RWPE2 (cell line): ENCODE data around the gene ZNF561.

Source experiments
- ATAC-seq: fragments of 200-7000 bp; cut with Tn5 transposase; 3 replicates; pipeline ENCODE4 v1.9.1; 2021; ENCODE audit warnings: low read depth
- DNase-seq: peaks from one replicate; pipeline ENCODE4 v3.0.0-alpha.2; 2020; ENCODE audit warnings: low spot score
- H3K27ac ChIP-seq: fragments of 450-650 bp; 2 replicates; pipeline ENCODE4 v1.5.1; 2017; ENCODE audit warnings: mild to moderate bottlenecking; ENCODE audit not compliant: poor library complexity, severe bottlenecking
- H3K27me3 ChIP-seq: fragments of 250-450 bp; sonication (Bioruptor Pico); 2 replicates; pipeline ENCODE4 v1.5.1; 2021; ENCODE audit warnings: mild to moderate bottlenecking, moderate library complexity; ENCODE audit not compliant: insufficient read depth, poor library complexity, severe bottlenecking
- H3K36me3 ChIP-seq: fragments of 250-450 bp; sonication (Bioruptor Pico); 2 replicates; pipeline ENCODE4 v1.5.1; 2020; ENCODE audit warnings: low read depth, mild to moderate bottlenecking, moderate library complexity
- H3K4me1 ChIP-seq: fragments of 250-450 bp; sonication (Bioruptor Pico); 2 replicates; pipeline ENCODE4 v1.5.1; 2021; ENCODE audit warnings: mild to moderate bottlenecking, moderate library complexity; ENCODE audit not compliant: insufficient read depth, poor library complexity, severe bottlenecking
- H3K4me3 ChIP-seq: fragments of 250-450 bp; sonication (Bioruptor Pico); 2 replicates; pipeline ENCODE4 v1.5.1; 2021; ENCODE audit warnings: mild to moderate bottlenecking, moderate library complexity; ENCODE audit not compliant: severe bottlenecking
- H3K9me3 ChIP-seq: fragments of 250-450 bp; sonication (Bioruptor Pico); 2 replicates; pipeline ENCODE4 v1.5.1; 2021; ENCODE audit warnings: mild to moderate bottlenecking, moderate library complexity; ENCODE audit not compliant: severe bottlenecking
- TF ChIP-seq, protein P1 (sequence below): fragments of 450-650 bp; IDR thresholded peaks from one replicate; pipeline ENCODE4 v1.5.1; 2017; ENCODE audit warnings: mild to moderate bottlenecking, moderate library complexity; ENCODE audit not compliant: poor library complexity, severe bottlenecking

ZNF561 gene

DNA sequence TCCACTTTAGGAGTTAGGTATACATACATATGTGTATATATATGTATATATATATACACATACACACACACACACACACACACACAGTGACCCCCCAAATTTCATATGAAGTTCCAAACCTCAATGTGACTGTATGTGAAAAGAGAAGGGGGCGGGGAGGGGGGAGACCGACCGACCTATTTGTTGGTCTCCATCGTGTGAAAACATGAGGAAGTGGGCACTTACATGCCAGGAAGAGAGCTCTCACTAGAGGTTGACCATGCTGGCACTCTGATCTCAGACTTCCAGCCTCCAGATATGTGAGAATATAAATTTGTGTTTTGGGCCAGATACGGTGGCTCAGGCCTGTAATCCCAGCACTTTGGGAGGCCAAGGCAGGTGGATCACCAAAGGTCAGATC is 29.3 kb upstream of the ZNF561 start:
- ATAC-seq, result no peak
- Histone ChIP-seq H3K27me3 (no peaks in the 10 kb centered on the region), H3K36me3 (peaks cover 83% of the 10 kb centered on the region), H3K4me3 (no peak overlapping the region), H3K4me1 (no peaks in the 10 kb centered on the region), H3K9me3 (peaks cover 10% of the 10 kb centered on the region), H3K27ac (no peak overlapping the region)
- DNase-seq, result no peak
- TF ChIP-seq, protein P1, sequence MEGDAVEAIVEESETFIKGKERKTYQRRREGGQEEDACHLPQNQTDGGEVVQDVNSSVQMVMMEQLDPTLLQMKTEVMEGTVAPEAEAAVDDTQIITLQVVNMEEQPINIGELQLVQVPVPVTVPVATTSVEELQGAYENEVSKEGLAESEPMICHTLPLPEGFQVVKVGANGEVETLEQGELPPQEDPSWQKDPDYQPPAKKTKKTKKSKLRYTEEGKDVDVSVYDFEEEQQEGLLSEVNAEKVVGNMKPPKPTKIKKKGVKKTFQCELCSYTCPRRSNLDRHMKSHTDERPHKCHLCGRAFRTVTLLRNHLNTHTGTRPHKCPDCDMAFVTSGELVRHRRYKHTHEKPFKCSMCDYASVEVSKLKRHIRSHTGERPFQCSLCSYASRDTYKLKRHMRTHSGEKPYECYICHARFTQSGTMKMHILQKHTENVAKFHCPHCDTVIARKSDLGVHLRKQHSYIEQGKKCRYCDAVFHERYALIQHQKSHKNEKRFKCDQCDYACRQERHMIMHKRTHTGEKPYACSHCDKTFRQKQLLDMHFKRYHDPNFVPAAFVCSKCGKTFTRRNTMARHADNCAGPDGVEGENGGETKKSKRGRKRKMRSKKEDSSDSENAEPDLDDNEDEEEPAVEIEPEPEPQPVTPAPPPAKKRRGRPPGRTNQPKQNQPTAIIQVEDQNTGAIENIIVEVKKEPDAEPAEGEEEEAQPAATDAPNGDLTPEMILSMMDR, result no peak

DNA sequence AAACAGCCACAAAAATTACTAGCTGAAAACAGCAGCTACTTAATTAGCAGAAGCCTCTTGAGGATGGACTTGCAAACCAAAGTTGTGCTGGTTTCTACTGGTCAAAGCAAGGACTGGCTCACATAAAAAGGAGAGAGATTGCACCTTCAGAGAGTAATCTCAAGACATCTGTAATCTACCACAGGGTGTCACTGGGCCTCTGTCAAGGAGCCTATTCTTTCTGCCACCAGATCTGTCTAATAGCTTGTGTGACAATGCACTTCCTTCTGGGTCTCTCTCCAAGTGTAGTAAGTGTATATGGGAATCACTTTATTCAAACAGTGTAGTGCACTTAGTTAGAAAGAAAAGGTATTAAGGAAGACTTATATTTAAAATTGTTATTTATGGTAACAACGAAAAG is 24.4 kb upstream of the ZNF561 start:
- no peak overlapping the region for H3K4me3 ChIP-seq
- ATAC-seq, result no peak
- TF ChIP-seq, protein P1, result no peak
- no peaks in the 10 kb centered on the region for H3K27me3 ChIP-seq
- peaks cover 43% of the 10 kb centered on the region for H3K36me3 ChIP-seq
- H3K27ac ChIP-seq, result no peak overlapping the region
- DNase-seq, result no peak
- H3K9me3 ChIP-seq, result no peaks in the 10 kb centered on the region
- H3K4me1 ChIP-seq, result no peaks in the 10 kb centered on the region

DNA sequence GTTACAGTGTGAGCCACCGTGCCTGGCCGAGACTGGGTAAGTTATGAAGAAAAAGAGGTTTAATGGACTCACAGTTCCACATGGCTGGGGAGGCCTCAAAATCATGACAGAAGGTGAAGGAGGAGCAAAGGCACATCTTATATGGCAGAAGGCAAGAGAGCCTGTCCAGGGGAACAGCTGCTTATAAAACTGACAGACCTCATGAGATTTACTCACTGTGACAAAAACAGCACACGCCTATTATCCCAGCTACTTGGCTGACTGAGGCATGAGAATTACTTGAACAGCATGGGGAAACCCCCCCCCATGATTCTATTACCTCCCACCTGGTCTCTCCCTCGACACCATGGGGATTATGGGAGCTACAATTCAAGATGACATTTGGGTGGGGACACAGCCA is 23.4 kb upstream of the ZNF561 start:
- no peaks in the 10 kb centered on the region for H3K27me3 ChIP-seq
- H3K36me3 ChIP-seq, result peaks cover 33% of the 10 kb centered on the region
- no peak overlapping the region for H3K4me3 ChIP-seq
- H3K4me1 ChIP-seq, result no peaks in the 10 kb centered on the region
- ATAC-seq, result no peak
- TF ChIP-seq, protein P1, result no peak
- DNase-seq, result no peak
- no peak overlapping the region for H3K27ac ChIP-seq
- H3K9me3 ChIP-seq, result no peaks in the 10 kb centered on the region

DNA sequence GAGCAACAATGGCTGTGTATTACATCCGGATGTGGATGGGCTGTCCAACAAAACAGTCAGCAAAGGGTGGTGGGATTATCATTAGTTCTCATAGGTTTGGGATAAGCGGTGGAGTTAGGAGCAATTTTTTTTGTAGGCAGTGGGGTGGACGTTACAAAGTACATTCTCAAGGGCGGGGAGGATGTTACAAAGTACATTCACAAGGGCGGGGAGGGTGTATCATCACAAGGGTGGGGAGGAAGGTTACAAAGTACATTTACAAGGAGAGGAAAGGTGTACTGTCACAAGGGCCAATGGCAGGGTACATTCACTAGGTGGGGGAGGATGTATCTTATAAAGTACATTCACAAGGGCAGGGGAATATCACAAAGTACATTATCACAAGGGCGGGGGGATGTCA is 20.8 kb upstream of the ZNF561 start:
- ATAC-seq, result no peak
- no peak overlapping the region for H3K27ac ChIP-seq
- H3K36me3 ChIP-seq, result peaks cover 16% of the 10 kb centered on the region
- TF ChIP-seq, protein P1, result no peak
- H3K4me3 ChIP-seq, result no peak overlapping the region
- H3K9me3 ChIP-seq, result no peaks in the 10 kb centered on the region
- no peaks in the 10 kb centered on the region for H3K27me3 ChIP-seq
- DNase-seq, result no peak
- no peaks in the 10 kb centered on the region for H3K4me1 ChIP-seq

DNA sequence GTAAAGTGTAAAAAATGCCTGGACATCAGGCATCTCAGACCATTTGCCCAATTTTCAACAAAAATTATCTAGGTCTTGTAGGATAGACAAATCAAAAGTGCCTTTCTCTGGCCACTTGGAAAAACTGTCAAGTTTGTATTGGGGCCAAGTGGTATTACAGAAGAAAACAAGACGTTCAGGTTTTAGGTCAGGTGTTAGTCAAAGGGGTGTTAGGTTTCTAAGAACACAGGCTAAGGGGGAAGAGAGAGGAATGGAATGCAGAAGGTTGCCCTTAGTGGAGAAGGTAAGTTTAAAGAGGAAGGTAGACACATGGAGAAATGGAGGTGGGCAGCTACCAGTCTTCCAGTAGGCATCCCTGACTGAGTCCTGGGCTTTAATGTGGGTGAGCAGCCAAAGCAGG is 19.9 kb upstream of the ZNF561 start:
- H3K36me3 ChIP-seq, result peaks cover 17% of the 10 kb centered on the region
- H3K27ac ChIP-seq, result no peak overlapping the region
- no peak for DNase-seq
- H3K27me3 ChIP-seq, result no peaks in the 10 kb centered on the region
- no peak for ATAC-seq
- no peaks in the 10 kb centered on the region for H3K9me3 ChIP-seq
- TF ChIP-seq, protein P1, result no peak
- no peaks in the 10 kb centered on the region for H3K4me1 ChIP-seq
- no peak overlapping the region for H3K4me3 ChIP-seq
